KG1 (cell line): Measurements from ENCODE around the gene TXNDC9.
"Not testable (repeated sequence)": the region's sequence is repeated elsewhere in the genome, so short reads cannot be mapped to it uniquely, and the experiment has no call there.

Experiments
- DNase-seq: peaks from one replicate; lab custom pipeline; 2025; lab: John Stamatoyannopoulos, UW

The TXNDC9 gene, protein sequence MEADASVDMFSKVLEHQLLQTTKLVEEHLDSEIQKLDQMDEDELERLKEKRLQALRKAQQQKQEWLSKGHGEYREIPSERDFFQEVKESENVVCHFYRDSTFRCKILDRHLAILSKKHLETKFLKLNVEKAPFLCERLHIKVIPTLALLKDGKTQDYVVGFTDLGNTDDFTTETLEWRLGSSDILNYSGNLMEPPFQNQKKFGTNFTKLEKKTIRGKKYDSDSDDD

DNA sequence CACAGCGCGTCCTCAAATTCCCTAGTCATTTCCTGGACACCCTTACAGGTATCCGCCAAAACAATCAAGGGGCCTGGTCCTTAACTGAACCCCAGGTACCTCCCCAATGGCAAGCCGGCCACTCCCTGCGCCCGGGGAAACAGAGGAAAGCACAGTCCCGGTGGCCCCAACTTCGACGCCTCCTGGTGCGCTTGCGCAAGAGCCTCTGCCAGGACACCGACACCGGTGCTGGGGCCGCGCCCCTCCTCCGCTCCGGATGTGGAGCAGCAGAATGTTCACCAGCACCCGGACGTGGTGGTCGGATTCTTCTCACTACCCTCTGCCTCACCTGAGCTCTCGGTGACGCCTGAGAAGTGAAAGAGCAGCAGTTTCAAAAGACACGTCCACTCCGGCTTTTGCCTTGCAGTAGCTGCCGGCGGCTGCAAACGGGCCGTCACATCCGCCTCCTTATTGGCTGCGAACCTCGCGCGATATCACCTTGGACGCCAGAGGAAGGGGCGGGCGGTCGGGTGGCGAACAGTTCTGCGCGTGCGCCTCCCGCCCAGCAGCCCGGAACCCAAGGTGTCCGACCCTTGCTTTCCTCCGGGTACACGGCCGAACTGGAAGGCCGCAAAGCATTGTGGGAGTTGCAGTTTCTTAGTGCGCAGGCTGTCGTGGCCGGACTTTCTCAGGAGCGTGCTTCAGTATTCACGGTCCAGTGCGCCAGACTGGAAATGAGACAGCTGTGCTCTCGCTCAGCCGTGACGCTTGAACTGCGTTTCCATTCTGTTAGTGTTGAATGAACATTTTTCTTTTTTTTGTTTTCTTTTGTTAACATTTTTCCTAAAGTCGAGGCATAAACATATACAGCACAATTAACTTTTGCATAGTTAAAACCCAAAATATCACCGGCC lies at the start of gene TXNDC9:
TXNDC9 (minus strand) TSS at position 423 of the 893 bp plus-strand sequence. CDS start 3,123 bp downstream, outside the sequence.
- DNase-seq: peak; percentile 97

DNA sequence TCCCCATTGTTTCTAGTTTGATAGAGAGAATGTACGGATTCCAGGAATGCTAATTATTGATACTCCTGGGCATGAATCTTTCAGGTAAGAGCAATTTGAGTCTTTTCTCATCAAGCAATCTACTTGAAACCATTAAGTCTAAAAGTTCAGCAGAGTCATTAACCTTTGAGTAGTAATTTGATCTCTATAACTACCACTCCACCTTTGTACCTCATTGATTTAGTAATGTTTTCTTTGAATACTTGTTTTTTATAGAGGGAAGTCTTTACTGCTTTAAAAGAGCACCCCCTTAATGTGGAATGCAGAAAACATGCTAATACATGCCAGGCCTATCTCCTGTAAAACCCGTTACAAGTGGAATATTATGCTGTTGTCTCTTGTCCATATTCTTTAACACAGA lies 46.0 kb upstream of the TXNDC9 start:
- no peak for DNase-seq

DNA sequence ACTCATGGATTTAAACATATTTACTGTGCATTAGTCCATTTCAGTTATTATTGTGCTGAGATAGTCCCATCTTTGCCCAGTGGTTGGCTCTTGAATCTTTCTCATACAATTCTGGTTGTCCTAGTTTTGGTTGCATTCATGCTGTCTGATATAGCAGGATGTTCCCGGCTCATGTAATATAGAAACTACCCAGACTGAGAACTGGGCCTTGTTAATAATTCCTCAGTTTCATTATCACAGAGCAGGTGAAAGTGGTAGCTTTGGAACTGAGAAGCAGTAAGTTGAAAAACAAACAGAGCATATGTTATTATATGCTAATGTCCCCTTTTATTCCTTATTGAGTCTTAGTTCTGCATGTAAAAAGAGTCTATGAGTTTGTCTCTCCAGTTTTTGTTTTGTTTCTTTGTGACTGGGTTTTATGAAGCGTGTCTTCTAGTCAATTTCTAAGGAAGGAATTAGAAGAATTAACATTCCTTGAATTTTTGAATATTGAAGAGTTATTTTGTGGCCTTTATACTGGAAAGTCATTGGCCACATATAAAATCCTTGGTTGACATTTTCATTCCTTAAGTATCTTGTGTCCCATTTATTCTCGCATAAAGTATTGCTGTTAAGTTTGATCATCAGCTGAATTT lies 44.4 kb upstream of the TXNDC9 start:
- DNase-seq: no peak

DNA sequence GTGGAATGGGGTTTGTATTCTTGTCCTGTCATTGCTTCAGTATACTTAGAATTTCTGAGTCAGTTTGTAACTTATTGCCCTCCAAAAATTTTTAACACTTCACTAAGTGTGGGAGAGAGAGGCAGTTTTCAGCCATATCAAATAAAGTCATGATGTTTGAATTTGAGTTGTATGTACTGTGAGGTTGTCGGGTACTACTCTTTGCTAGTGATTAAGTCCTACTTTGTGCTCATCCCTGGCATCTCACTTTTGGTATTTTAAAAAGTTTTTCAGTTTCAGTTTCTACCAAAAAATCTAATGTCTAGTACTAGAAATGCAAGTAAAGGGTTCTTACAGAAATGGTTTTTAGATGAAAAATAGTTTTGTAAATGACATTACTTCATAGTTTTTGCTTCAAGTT lies 41.7 kb upstream of the TXNDC9 start:
- DNase-seq: no peak

DNA sequence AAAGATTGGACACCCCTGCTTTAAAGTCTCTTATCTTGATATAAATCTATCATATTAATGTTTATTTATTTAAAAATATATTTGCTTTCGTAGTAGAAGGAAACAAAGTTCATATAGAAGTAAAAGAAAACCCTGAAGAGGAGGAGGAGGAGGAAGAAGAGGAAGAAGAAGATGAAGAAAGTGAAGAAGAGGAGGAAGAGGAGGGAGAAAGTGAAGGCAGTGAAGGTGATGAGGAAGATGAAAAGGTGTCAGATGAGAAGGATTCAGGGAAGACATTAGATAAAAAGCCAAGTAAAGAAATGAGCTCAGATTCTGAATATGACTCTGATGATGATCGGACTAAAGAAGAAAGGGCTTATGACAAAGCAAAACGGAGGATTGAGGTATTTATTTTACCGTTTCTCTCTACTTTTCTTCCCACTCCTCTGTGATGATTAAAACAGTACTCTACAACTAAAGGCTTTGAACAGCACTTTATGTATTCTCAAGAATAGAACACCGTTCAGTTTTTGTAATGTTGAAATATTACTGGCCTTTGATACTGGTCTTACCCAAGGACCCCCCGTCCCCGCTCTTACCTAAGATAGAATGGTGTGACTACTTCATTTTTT lies 40.2 kb upstream of the TXNDC9 start:
- no peak for DNase-seq

DNA sequence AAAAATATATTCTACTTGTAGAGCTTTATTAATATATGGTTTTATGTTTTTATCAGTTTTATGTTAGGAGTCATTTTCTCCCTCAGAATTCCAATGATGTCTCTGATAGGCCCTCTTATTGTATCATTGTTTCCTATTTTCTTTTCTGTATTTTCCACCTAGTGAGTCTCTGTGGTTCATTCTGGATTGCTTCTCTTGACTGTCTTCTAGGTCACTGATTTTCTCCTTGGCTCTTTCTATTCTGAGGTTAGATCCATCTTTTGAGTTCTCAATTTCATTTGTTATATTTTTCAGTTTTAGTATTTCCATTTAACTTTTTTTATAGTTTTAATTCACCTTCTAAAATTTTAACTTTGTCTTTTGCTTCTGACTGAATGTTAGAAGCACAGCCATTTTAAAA lies 38.6 kb upstream of the TXNDC9 start:
- no peak for DNase-seq

DNA sequence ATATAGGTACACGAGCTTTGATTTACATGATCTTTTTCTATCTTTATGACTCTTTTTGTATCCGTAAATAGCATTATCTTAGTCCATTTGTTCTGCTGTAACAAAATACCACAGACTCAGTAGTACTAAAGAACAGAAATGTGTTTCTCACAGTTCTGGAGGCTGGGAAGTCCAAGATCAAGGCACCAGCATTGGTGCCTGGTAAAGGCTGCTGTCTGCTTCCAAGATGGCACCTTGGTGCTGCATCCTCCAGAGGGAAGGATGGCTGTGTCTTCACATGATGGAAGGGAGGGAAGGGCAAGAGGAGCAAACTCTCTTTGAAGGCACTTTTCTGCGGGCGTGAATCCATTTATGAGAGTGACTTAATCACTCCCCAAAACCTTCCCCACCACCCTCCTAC lies 37.0 kb upstream of the TXNDC9 start:
- no peak for DNase-seq

DNA sequence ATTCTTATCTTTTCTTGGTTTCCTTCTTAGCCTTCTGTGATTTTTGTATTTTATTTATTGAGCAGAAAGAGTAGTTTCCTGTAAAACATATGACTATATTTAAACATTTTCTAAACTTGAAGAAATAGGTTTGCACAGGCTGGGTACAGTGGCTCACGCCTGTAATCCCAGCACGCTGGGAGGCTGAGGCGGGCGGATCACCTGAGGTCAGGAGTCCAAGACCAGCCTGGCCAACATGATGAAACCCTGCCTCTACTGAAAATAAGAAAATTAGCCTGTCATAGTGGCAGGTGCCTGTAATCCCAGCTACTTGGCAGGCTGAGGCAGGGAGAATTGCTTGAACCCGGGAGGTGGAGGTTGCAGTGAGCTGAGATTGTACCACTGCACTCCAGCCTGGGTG lies 32.7 kb upstream of the TXNDC9 start:
- not testable (repeated sequence) for DNase-seq

DNA sequence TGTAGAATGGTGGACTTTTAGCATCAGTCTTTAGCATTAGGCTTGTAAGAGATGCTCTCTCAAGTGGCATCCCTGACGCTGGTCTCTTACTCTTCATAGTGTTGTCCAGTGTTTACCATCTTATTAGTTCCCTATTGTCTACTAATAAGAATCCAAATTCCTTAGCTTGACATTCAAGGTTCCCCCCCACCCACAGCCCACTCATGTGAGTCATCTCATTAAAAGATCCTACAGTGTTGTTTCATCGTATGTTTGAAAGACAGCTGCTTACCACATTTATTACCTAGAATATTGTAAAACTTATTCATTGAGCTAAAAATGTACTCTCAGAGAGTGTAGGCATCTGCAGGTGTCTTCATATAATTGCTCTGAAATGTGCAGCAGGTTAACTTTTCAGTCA lies 29.5 kb upstream of the TXNDC9 start:
- no peak for DNase-seq

DNA sequence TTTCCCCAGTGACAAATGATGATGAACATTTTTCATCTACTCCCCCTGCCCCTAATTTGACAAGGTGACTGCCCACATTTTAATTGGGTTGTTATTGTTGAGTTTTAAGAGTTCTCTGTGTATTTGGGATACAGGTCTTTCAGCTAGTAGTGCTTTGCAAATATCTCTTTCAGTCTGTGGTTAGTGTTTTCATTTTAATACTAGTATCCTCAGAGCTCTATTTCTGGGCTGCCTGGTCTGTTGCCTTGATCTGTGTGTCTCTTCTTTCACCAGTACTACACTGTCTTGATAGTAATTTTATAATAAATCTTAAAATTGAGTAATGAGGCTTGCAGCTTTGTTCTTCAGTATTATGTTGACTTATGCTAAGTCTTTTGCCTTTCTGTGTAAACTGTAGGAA lies 20.7 kb upstream of the TXNDC9 start:
- no peak for DNase-seq

DNA sequence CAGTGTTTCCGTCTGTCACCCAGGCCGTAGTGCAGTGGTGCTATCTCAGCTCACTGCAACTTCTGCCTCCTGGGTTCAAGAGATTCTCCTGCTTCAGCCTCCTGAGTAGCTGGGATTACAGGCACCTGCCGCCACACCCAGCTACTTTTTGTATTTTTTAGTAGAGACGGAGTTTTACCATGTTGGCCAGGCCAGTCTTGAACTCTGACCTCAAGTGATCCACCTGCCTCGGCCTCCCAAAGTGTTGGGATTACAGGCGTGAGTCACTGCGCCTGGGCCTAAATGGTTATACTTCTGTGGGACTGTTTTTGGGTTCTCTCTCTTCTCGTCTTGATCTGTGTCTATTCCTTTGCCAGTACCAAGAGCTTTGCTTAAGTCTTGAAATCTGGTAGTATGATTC lies 18.7 kb upstream of the TXNDC9 start:
- DNase-seq: not testable (repeated sequence)

DNA sequence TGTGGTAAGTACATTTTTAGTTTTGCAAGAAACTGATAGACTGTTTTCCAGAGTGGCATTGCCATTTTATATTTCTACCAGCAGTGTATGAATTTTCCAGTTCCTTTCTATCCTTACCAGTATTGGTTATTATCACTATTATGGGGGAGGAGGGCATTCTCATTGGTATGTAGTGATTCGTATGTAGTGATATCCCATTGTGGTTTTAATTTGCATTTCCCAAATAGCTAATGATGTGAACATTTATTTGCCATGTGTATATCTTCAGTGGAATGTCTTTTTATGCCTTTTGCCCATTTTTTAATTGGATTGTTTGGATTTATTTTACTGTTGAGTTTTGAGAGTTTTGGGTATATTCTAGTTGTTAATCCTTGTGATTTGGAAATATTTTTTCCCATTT lies 17.9 kb upstream of the TXNDC9 start:
- no peak for DNase-seq

DNA sequence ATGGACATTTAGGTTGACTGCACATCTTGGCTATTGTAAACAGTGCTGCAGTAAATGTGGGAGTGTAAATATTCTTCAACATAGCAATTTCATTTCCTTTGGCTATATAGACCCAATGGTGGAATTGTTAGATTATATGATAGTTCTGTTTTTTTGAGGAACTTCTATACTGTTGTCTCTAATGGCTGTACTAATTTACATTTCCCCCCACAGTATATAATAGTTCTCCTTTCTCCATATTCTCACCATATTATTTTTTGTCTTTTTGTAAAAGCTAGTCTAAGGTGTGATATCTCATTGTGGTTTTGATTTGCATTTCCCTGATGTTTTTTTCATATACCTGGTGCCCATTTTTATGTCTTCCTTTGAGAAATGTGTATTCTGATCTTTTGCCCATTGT lies 14.1 kb upstream of the TXNDC9 start:
- DNase-seq: no peak

DNA sequence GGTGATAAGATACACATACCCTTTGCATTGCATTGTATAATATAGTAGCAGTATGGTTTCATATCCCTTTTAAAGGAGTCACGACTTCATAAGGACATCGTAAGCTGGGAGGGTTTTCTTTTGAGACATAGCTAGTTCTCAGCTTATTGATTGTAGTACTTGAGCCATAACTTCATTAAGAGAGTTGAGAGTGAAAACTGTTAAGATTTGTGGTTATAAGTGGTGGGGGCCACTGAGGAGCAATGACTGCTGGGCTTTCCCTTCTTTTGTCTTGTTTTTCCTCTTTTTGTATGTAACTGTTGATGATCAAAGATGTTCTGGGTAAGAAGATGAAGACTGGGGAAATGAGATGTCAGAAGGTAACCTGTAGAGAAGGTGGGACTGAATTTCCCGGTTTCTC lies 12.0 kb upstream of the TXNDC9 start:
- DNase-seq: no peak

DNA sequence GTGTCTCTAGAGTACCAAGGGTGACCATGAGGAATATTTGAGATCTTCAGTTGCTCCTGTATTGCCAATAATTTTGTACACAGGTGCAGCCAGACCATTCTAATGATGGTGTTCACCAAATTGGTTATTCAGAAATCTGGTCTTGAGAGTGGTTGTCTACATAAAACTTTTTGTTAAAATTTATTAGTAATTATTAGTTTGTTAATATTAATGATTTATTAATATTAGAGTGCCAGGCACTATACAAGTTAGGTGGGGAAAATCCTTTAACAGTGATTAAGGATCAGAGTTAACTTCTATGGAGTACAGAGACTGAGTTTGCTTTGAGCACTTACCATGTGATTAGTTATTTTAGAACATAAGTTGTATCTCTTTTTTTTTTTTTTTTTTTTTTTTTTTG lies 10.1 kb upstream of the TXNDC9 start:
- no peak for DNase-seq

DNA sequence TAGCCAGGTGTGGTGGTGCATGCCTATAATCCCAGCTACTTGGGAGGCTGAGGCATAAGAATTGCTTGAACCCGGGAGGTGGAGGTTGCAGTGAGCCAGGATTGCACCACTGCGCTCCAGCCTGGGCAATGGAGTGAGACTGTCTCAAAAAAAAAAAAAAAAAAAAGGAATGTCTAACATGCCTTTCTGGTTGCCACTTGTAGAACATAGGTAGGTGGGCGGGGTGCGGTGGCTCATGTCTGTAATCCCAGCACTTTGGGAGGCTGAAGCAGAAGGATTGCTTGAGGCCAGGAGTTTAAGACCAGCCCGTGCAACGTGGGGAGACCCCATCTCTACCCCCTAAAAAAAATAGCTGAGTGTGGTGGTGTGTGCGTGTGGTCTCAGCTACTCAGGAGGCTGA lies 9.3 kb upstream of the TXNDC9 start:
- DNase-seq: not testable (repeated sequence)

DNA sequence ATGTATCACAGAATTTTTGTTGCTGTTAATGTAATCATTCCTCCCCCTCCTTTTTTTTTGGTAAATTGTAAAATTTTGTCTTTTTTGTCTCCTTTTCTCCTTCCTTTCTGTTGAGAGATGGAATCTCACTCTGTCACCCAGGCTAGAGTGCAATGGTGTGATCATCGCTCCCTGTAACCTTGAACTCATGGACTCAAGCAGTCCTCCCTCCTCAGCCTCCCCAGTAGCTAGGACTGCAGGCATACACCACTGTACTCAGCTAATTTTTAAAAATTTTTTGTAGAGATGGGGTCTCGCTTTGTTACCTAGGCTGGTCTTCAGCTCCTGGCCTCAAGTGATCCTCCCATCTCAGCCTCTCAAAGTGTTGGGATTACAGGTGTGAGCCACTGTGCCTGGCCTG lies 6.4 kb upstream of the TXNDC9 start:
- DNase-seq: no peak

DNA sequence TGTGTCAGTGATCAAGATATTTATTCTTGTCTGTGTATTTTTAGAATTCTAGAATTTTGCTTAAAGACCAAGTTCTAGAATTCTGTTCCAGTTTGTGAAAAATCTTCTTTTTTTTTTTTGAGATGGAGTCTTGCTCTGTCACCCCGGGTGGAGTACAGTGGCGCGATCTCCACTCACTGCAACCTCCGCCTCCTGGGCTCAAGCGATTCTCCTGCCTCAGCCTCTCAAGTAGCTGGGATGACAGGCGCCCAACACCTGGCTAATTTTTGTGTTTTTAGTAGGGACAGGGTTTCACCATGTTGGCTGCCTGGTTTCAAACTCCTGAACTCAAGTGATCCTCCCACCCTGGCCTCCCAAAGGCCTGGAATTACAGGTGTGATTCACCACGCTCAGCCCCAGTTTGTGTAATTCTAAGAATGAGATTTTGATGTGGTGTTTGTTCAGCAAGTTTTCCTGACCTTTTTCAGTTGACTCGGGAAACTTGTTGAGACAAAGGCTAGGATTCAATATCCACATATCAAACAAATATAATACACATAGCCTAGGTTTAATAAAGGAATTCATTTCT lies 4.6 kb upstream of the TXNDC9 start:
- DNase-seq: no peak

DNA sequence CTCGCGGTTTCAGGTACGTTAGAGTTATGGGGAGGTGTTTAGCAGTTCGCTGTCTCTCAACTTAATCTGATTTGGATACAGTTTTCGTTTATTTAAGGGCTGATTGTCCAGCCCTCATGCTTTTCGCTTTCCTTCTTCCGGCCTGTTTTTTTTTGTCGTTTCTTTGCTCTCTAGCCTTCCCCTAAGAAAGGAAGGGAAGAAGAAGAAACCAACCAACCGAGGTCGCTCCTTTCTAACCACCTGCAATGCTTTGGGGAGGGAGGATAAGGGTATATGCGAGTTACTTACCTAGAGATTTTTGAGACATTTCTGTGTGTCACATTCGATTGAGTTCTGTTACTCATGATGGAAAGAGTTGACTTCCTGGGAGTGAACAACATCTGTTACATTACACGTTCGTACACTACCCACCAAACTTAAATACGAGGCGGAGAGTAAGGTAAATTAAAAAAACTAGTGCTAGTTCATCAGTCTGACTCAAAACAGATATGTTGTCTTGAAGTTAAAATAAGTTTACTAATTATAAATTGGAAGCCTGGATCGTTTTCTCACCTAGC lies 2.0 kb upstream of the TXNDC9 start:
- DNase-seq: no peak

DNA sequence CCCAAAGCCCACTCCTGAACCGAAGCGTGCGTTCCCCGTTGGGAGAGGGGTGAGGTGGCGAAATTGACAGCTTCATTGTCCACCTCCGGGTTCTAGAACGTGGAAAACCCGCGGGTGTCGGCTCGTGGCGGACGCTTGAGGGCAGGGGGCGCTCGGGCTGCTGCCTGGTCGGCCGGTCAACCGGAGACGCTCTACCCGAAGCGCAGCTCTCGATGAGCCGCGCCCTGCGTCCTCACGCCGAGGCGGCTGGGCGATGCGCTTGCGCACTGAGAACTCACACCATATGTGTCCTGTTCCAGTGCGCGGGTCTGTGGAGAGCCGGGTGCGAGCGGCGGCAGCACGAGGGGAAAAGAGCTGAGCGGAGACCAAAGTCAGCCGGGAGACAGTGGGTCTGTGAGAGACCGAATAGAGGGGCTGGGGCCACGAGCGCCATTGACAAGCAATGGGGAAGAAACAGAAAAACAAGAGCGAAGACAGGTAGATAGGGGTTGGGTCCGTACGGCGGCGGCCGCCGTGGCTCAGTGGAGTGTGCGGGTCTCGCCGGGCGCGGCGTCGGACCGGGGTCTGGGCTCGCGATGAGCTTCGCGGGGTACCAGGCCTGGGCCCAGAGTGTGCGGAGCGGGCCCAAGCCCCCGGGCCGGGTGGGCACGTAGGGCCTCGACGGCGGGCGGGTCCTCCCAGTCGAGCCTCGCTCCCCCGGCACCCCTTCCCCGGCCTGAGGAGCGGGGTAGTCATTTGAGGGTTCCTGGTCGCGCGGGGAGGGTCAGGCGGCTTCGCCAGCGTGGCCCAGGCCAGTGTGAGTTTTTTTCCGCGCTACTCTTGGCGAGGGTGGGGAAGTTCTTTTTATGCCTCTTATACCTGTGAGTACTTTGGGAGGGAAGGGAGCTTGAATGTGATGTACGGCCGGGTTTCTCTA lies 1.2 kb upstream of the TXNDC9 start, which contains the start of gene EIF5B:
EIF5B (plus strand) TSS at position 277 of the 916 bp plus-strand sequence; CDS start at position 443, 166 bp downstream.
- peak; percentile 96 for DNase-seq

DNA sequence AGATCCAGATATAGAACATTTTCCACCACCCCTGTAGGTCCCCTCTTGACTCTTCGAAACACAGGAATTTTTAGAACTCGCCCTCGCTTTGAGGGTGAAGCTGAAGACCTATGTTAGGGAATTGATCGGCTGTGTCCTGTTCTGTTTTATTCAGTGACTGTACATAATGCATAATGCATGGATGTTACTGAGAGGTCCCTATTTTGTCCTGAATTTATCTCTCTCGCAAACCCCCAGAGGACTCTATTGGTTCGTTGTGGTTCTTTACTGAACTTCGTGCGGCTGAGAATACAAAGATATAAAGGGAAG lies 625 bp upstream of the TXNDC9 start:
- no peak for DNase-seq
